A549 (cell line): ENCODE data around the gene LSM12.

Source experiments
- MAZ ChIP-seq: fragments of 150-350 bp; IDR thresholded peaks from 2 replicates; pipeline ENCODE4 v1.6.1; 2014; ENCODE audit warnings: antibody characterized with exemption, low read depth, low read length, borderline replicate concordance
- POLR2A ChIP-seq: IDR thresholded peaks from 2 replicates; pipeline ENCODE4 v1.6.1; 2012; ENCODE audit warnings: mild to moderate bottlenecking, low read length
- RAD21 ChIP-seq, 2 experiments: fragments of >200 bp in 1 of 2; sonication (Bioruptor Twin) in 1 of 2; formaldehyde crosslinking in 1 of 2; IDR thresholded peaks in 1 of 2; conservative IDR thresholded peaks in 1 of 2; 2 replicates in 1 of 2; 3 replicates in 1 of 2; pipeline ENCODE4 v1.6.1; 2012 to 2018; ENCODE audit warnings: inconsistent platforms in 1 of 2
- TFCP2L1 ChIP-seq: fragments of 250-450 bp; sonication (Bioruptor Pico); IDR thresholded peaks from 2 replicates; pipeline ENCODE4 v1.5.0; 2021; ENCODE audit warnings: mild to moderate bottlenecking
- TF ChIP-seq, protein P1 (sequence below): fragments of >200 bp; sonication (Bioruptor Twin); formaldehyde crosslinking; IDR thresholded peaks from 3 replicates; pipeline ENCODE4 v1.5.1; 2016
- TF ChIP-seq, protein P2 (sequence below): fragments of >200 bp; sonication (Bioruptor Twin); formaldehyde crosslinking; IDR thresholded peaks from 2 replicates; pipeline ENCODE4 v1.6.1; 2016

DNA sequence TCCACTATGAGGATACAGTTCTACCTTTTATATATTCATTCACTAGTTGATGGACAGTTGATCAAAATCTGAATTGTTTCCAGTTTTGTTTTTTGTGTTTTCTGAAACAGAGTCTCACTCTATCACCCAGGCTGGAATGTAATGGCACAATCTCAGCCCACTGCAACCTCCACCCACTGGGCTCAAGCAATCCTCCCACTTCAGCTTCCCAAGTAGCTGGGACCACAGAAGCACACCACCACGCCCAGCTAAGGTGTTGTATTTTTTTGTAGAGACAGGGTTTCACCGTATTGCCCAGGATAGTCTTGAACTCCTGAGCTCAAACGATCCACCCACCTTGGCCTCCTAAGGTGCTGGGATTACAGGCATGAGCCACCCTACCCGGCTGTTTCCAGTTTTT, 21.0 kb downstream of the LSM12 start:
- TF ChIP-seq TFCP2L1 (CRISPR knock-in tag): no peak
- no peak for TF ChIP-seq POLR2A
- TF ChIP-seq, protein P1, sequence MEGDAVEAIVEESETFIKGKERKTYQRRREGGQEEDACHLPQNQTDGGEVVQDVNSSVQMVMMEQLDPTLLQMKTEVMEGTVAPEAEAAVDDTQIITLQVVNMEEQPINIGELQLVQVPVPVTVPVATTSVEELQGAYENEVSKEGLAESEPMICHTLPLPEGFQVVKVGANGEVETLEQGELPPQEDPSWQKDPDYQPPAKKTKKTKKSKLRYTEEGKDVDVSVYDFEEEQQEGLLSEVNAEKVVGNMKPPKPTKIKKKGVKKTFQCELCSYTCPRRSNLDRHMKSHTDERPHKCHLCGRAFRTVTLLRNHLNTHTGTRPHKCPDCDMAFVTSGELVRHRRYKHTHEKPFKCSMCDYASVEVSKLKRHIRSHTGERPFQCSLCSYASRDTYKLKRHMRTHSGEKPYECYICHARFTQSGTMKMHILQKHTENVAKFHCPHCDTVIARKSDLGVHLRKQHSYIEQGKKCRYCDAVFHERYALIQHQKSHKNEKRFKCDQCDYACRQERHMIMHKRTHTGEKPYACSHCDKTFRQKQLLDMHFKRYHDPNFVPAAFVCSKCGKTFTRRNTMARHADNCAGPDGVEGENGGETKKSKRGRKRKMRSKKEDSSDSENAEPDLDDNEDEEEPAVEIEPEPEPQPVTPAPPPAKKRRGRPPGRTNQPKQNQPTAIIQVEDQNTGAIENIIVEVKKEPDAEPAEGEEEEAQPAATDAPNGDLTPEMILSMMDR: no peak
- TF ChIP-seq MAZ: no peak
- TF ChIP-seq, protein P2, sequence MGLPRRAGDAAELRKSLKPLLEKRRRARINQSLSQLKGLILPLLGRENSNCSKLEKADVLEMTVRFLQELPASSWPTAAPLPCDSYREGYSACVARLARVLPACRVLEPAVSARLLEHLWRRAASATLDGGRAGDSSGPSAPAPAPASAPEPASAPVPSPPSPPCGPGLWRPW: no peak
- TF ChIP-seq RAD21 (conservative IDR thresholded peaks at IDR 0.05 in 1 of 2, IDR thresholded peaks at IDR 0.05 in 1 of 2): no peak
